Measurements from ENCODE around the gene MED19. TPM values are rescaled to one million over a fixed set of nuclear protein-coding genes. Genes with fewer than 3 reads are reported as not detected.
"Not testable (repeated sequence)": the region's sequence is repeated elsewhere in the genome, so short reads cannot be mapped to it uniquely, and the experiment has no call there.

Gene MED19
- total and polyA plus RNA-seq, 8 donors = 2.5 to 11.5 (median 5.6) TPM

DNA sequence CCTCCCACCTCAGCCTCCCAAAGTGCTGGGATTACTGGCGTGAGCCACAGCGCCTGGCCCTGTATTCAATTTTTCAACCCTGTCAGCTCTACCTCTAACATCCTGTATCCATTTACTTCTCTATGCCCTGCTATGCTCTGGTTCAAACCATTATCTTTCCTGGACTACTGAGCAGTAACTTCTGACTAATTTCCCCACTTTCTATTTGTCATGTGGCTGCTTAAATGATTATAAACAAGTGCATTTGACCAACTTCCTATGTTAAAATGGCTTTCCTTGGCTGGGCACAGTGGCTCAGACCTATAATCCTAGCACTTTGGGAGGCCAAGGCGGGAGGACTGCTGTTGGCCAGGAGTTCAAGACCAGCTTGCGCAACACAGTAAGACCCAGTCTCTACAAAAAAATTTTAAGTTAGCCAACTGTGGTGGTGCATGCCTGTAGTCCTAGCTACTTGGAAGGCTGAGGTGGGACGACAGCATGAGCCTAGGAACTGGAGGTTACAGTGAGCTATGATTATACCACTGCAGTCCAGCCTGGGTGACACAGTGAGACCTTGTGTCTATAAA lies 2.1 kb downstream of the MED19 start:
- peaks cover 0 to 2% (median 0%) of the 10 kb centered on the region in 3 donors for H3K36me3 ChIP-seq
- FAIRE-seq (no peak), DNase-seq (no peak), ATAC-seq (no peak)
- H3K9me3 ChIP-seq = no peaks in the 10 kb centered on the region
- TF ChIP-seq, protein P1, sequence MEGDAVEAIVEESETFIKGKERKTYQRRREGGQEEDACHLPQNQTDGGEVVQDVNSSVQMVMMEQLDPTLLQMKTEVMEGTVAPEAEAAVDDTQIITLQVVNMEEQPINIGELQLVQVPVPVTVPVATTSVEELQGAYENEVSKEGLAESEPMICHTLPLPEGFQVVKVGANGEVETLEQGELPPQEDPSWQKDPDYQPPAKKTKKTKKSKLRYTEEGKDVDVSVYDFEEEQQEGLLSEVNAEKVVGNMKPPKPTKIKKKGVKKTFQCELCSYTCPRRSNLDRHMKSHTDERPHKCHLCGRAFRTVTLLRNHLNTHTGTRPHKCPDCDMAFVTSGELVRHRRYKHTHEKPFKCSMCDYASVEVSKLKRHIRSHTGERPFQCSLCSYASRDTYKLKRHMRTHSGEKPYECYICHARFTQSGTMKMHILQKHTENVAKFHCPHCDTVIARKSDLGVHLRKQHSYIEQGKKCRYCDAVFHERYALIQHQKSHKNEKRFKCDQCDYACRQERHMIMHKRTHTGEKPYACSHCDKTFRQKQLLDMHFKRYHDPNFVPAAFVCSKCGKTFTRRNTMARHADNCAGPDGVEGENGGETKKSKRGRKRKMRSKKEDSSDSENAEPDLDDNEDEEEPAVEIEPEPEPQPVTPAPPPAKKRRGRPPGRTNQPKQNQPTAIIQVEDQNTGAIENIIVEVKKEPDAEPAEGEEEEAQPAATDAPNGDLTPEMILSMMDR (IDR thresholded peaks at IDR 0.05) = no peak
- no peaks in the 10 kb centered on the region for H3K27me3 ChIP-seq
- H3K4me3 ChIP-seq = no peak overlapping the region
- H3K27ac ChIP-seq = no peak overlapping the region
- intact Hi-C loops (cut with DNase I) = no loop called here
- WGBS, 2 donors = 90 to 98% methylated on average over 5 of the region's 5 CpGs
- H3K4me1 ChIP-seq = peaks cover 0 to 25% (median 16%) of the 10 kb centered on the region in 3 donors

DNA sequence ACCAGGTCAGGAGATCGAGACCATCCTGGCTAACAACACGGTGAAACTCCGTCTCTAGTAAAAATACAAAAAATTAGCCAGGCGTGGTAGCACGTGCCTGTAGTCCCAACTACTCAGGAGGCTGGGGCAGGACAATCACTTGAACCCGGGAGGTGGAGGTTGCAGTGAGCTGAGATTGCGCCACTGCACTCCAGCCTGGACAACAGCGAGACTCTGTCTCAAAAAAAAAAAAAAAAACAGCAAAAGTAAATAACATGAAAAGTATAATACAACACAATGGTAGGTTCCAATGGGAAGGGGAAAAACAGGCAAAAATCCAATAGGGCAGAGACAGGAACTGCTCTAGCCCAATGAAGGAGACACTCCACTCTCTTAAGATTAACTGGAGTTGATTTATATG lies 6.6 kb downstream of the MED19 start:
- intact Hi-C loops (cut with DNase I); FAIRE-seq; H3K4me1 ChIP-seq; H3K4me3 ChIP-seq; ATAC-seq; H3K27me3 ChIP-seq; DNase-seq; H3K27ac ChIP-seq; H3K9me3 ChIP-seq: not testable (repeated sequence)
- 87 to 89% methylated on average over 8 of the region's 8 CpGs for WGBS, 2 donors
- H3K36me3 ChIP-seq = peaks cover 0 to 32% (median 0%) of the 10 kb centered on the region in 3 donors

DNA sequence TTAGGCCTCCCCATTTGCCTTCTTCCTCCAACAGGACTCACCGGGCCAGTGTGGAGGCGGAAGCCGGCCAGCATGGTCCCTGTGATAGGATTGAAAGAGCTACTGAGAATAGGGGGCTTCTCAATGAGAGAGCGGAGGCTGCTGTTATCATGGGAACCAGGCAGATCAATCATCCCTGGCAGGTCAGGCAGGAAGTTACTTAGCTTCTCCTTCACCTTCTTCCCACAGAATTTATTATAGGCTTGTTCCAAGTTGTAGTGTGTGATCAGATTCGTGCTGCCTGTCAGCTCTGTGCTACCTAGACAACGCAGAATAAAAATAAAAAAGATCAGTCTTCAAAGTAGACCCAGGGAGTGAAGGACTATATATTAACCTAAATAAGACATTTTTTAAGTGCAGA lies 7.1 kb downstream of the MED19 start:
- TF ChIP-seq, protein P1 (IDR thresholded peaks at IDR 0.05) = no peak
- intact Hi-C loops (cut with DNase I) = no loop called here
- DNase-seq = no peak
- Histone ChIP-seq H3K4me1 (no peaks in the 10 kb centered on the region), H3K9me3 (no peaks in the 10 kb centered on the region), H3K4me3 (no peak overlapping the region), H3K27me3 (no peaks in the 10 kb centered on the region), H3K36me3 (peaks cover under 1 to 37% (median 2%) of the 10 kb centered on the region in 3 donors), H3K27ac (no peak overlapping the region)
- WGBS, 2 donors = 85 to 86% methylated on average over 6 of the region's 6 CpGs
- ATAC-seq = no peak
- FAIRE-seq = no peak

DNA sequence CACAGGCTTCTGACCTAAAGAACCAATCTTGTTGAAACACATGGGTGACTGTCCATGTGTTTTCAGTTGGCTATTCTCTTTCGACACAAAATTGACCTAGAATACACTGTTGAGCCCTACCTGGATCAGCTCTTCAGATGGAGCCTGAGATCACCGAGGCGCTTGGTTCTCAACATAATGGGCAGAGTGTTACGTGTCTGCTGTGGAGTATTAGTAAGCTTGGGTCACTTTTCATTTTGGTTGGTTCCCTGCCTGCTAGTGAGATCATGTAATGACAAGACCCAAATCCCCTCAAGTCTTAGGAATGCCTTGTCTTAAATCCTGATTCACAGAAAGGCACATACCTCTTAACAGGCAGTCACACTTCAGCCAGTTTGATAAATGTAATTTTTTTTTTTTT lies 8.7 kb downstream of the MED19 start:
- TF ChIP-seq, protein P1 (IDR thresholded peaks at IDR 0.05) = no peak
- no peak for DNase-seq
- intact Hi-C loops (cut with DNase I) = no loop called here
- Histone ChIP-seq H3K27me3 (no peaks in the 10 kb centered on the region), H3K9me3 (no peaks in the 10 kb centered on the region), H3K4me1 (no peaks in the 10 kb centered on the region), H3K36me3 (peaks cover 3 to 51% (median 18%) of the 10 kb centered on the region in 3 donors), H3K4me3 (no peak overlapping the region), H3K27ac (no peak overlapping the region)
- 93 to 98% methylated on average over 4 of the region's 4 CpGs for WGBS, 2 donors
- FAIRE-seq = no peak
- ATAC-seq = no peak

DNA sequence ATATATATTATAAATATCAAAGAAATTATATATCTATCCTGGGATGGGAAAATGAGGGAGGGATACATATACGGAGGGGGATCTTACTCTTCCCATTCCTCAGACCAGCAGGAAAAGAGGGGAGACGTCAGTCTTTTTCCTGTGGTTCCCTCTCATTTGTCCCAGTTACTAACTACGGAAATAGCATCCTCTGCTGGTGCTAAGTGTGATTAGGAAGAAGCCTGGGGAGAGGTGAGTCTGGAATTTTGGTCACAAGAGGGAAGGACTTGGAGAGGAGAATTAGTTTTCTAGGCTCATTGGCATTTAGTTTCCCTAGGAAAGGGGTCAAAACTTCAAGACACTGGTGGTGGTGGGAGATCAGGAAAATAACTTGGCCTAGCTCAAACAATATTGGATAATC lies 11.6 kb downstream of the MED19 start:
- no peak overlapping the region for H3K4me3 ChIP-seq
- H3K9me3 ChIP-seq = no peaks in the 10 kb centered on the region
- TF ChIP-seq, protein P1 (IDR thresholded peaks at IDR 0.05) = no peak
- no peaks in the 10 kb centered on the region for H3K4me1 ChIP-seq
- 77 to 78% methylated on average over 3 of the region's 3 CpGs for WGBS, 2 donors
- intact Hi-C loops (cut with DNase I) = no loop called here
- ATAC-seq = no peak
- FAIRE-seq = no peak
- peaks cover 3 to 63% (median 33%) of the 10 kb centered on the region in 3 donors for H3K36me3 ChIP-seq
- H3K27me3 ChIP-seq = no peaks in the 10 kb centered on the region
- no peak for DNase-seq
- H3K27ac ChIP-seq = no peak overlapping the region
